Lung (tissue), 12 donors: Measurements from ENCODE around the gene NEDD9. TPM values are rescaled to one million over a fixed set of nuclear protein-coding genes. Genes with fewer than 3 reads are reported as not detected.
A peak's percentile ranks its signal among the peaks of the same experiment; 100 is the strongest.

Source experiments
- ATAC-seq: fragments of 200-7000 bp; cut with Tn5 transposase; one replicate; pipeline ENCODE4 v1.9.1; 2020; ENCODE audit warnings: moderate number of reproducible peaks; ENCODE audit not compliant: insufficient read depth, low FRiP score
- DNase-seq, 3 donors: peaks; one replicate each; pipeline ENCODE4 v3.0.0-alpha.2; 2013 to 2017
- H3K27ac ChIP-seq, 2 donors: one replicate each; pipeline ENCODE4 v1.5.1; 2013; ENCODE audit warnings: mild to moderate bottlenecking in 2 of 2, moderate library complexity in 2 of 2, control low read depth in 1 of 2, inconsistent platforms in 1 of 2, low read depth in 1 of 2, low read length in 1 of 2
- H3K27me3 ChIP-seq, 3 donors: one replicate each; pipeline ENCODE4 v1.5.1; 2013; ENCODE audit warnings: low read length in 2 of 3; ENCODE audit not compliant: control insufficient read depth in 3 of 3, insufficient read depth in 3 of 3
- H3K36me3 ChIP-seq, 4 donors: one replicate each; pipeline ENCODE4 v1.5.1; 2013; ENCODE audit warnings: low read length in 4 of 4, mild to moderate bottlenecking in 1 of 4, moderate library complexity in 1 of 4; ENCODE audit not compliant: control insufficient read depth in 4 of 4, insufficient read depth in 4 of 4
- H3K4me1 ChIP-seq, 5 donors: one replicate each; pipeline ENCODE4 v1.5.1; 2013; ENCODE audit warnings: low read length in 5 of 5, mild to moderate bottlenecking in 2 of 5, moderate library complexity in 1 of 5; ENCODE audit not compliant: control insufficient read depth in 5 of 5, insufficient read depth in 5 of 5
- H3K4me3 ChIP-seq: one replicate; pipeline ENCODE4 v1.5.1; 2013; ENCODE audit warnings: mild to moderate bottlenecking, control low read depth, moderate library complexity
- H3K9ac ChIP-seq, 2 donors: one replicate each; pipeline ENCODE4 v1.5.1; 2013; ENCODE audit warnings: low read length in 2 of 2, control low read depth in 1 of 2; ENCODE audit not compliant: insufficient read depth in 1 of 2
- H3K9me3 ChIP-seq, 4 donors: one replicate each; pipeline ENCODE4 v1.5.1; 2013; ENCODE audit warnings: low read length in 3 of 4, mild to moderate bottlenecking in 1 of 4, moderate library complexity in 1 of 4; ENCODE audit not compliant: control insufficient read depth in 4 of 4, insufficient read depth in 3 of 4
- WGBS, 2 donors: extraction: QIAGEN DNeasy Blood & Tissue Kit; methylation state at CpG; one replicate each; pipeline ENCODE4 v1.1.7; 2013; 5-methylcytosine and 5-hydroxymethylcytosine counted together
- polyA plus RNA-seq, 2 donors: library from polyadenylated mRNA; stranded (reverse); fragments of 200-250 nt; gene quantifications; one replicate each; pipeline ENCODE4 v1.2.1, GENCODE V29; 2013
- total RNA-seq, 2 donors: library from RNA; depleted of rRNA in 1 of 2; stranded (reverse); fragments of >200 nt in 1 of 2; gene quantifications; one replicate each; pipeline ENCODE4 v1.2.1, GENCODE V29; 2014 to 2021
- TF ChIP-seq, protein P1 (sequence below): IDR thresholded peaks from 2 replicates; pipeline ENCODE4 v1.5.1; 2012; ENCODE audit warnings: mild to moderate bottlenecking; ENCODE audit errors: control extremely low read depth, extremely low read depth
- donor health status: control.
- donor health status: control.
- donor health status: Bipolar disorder and iron deficiency.
- donor health status: healthy.
- donor health status: DM: yes; HTN: yes; CAD: no.

Gene NEDD9
- total and polyA plus RNA-seq, 4 donors = 28.2 to 158 (median 125) TPM

- Histone ChIP-seq H3K9me3 (no peaks in the 10 kb centered on the region), H3K36me3 (no peaks in the 10 kb centered on the region), H3K9ac (no peak overlapping the region), H3K4me3 (no peak overlapping the region), H3K27ac (no peak overlapping the region), H3K4me1 (peaks cover 0 to 14% (median 12%) of the 10 kb centered on the region in 5 donors), H3K27me3 (no peaks in the 10 kb centered on the region)
- DNase-seq (no peak), ATAC-seq (no peak)
- 82 to 88% methylated on average over 1 of the region's 1 CpG for WGBS, 2 donors
- TF ChIP-seq, protein P1, sequence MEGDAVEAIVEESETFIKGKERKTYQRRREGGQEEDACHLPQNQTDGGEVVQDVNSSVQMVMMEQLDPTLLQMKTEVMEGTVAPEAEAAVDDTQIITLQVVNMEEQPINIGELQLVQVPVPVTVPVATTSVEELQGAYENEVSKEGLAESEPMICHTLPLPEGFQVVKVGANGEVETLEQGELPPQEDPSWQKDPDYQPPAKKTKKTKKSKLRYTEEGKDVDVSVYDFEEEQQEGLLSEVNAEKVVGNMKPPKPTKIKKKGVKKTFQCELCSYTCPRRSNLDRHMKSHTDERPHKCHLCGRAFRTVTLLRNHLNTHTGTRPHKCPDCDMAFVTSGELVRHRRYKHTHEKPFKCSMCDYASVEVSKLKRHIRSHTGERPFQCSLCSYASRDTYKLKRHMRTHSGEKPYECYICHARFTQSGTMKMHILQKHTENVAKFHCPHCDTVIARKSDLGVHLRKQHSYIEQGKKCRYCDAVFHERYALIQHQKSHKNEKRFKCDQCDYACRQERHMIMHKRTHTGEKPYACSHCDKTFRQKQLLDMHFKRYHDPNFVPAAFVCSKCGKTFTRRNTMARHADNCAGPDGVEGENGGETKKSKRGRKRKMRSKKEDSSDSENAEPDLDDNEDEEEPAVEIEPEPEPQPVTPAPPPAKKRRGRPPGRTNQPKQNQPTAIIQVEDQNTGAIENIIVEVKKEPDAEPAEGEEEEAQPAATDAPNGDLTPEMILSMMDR = no peak
These were observed 11.4 kb upstream of the NEDD9 start for GRCh38 chr6:11243861-11244260.

DNA sequence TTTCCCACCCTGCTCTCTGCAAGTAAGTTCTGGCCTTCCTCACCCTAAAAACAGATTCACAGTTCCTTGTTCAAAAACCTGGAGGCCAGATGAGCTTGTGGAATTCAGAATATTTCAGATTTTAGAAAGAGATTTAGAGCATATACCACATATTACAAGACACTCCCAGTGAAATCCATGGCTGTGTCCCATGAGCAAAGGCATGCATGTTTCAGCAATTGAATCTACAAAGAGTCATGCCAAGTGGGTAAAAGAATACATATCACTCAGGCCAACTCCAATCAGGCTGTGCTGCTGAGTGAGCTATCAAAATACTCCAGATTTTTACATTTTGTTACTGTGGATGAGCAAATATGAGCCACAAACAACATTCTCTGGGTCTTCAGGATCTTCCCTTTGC lies 10.2 kb upstream of the NEDD9 start:
- Histone ChIP-seq H3K36me3 (no peaks in the 10 kb centered on the region), H3K9me3 (no peaks in the 10 kb centered on the region), H3K4me3 (no peak overlapping the region), H3K27ac (no peak overlapping the region), H3K9ac (no peak overlapping the region), H3K27me3 (no peaks in the 10 kb centered on the region), H3K4me1 (peaks cover 0 to 14% (median 12%) of the 10 kb centered on the region in 5 donors)
- TF ChIP-seq, protein P1 = no peak
- no peak for ATAC-seq
- DNase-seq = peak in 1 of 3 donors; percentile 32

- Histone ChIP-seq H3K27ac (peak overlapping the region in 1 of 2 donors; percentile 74), H3K9me3 (no peaks in the 10 kb centered on the region), H3K27me3 (no peaks in the 10 kb centered on the region), H3K4me3 (no peak overlapping the region), H3K36me3 (no peaks in the 10 kb centered on the region), H3K4me1 (peaks cover 0 to 15% (median 14%) of the 10 kb centered on the region in 5 donors), H3K9ac (no peak overlapping the region)
- TF ChIP-seq, protein P1 = peak; percentile 27
- DNase-seq (peak; percentile 80 to 85 (median 81)), ATAC-seq (peak; percentile 83)
- 54 to 85% methylated on average over 17 of the region's 17 CpGs for WGBS, 2 donors
These were observed 9.3 kb upstream of the NEDD9 start for GRCh38 chr6:11241793-11242201.

DNA sequence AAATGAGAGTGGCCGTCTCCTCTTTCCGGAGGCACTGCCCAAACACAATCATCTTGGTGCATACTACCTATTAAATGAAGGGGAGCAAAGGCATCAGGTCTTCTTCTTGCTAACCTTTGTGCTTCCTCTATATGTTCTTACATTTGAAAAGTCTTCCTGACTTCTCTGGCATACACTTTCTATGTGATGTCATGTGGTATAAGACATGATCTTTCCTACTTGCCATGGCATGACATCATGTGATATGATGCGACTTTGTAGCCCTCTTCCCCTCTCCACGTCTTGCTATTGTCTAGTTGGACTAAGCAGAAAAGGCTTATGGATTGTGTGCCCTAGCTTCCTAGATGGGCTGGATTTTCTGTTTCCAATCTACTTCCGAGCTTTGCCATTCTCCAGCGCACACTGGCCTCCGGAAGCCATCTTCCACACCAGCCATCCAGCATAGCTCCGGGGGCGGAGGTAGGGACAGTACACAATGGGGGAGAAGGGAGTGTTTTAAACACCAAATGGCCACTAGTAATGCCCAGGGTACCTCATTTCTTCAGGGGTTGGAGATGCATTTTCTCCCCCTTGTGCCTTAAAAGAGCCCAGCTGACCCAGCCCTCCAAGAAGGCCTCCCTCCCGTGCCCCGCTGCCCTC lies 8.8 kb upstream of the NEDD9 start:
- DNase-seq (no peak), ATAC-seq (no peak)
- 84 to 92% methylated on average over 11 of the region's 11 CpGs for WGBS, 2 donors
- no peaks in the 10 kb centered on the region for H3K36me3 ChIP-seq
- no peak overlapping the region for H3K9ac ChIP-seq
- H3K27ac ChIP-seq = peak overlapping the region in 1 of 2 donors; percentile 74
- no peaks in the 10 kb centered on the region for H3K9me3 ChIP-seq
- peaks cover 0 to 20% (median 17%) of the 10 kb centered on the region in 5 donors for H3K4me1 ChIP-seq
- H3K27me3 ChIP-seq = no peaks in the 10 kb centered on the region
- TF ChIP-seq, protein P1 = no peak
- H3K4me3 ChIP-seq = no peak overlapping the region
